Right atrium auricular region (tissue), 2 donors: ENCODE results near the gene LCE5A. TPM values are rescaled to one million over a fixed set of nuclear protein-coding genes. Genes with fewer than 3 reads are reported as not detected.

Experiments used
- DNase-seq: peaks from one replicate; pipeline ENCODE4 v3.0.0-alpha.2; 2019; ENCODE audit warnings: low spot score
- H3K27ac ChIP-seq, 2 donors: fragments of 200-600 bp; sonication (generic); 1 replicate in 1 of 2; 2 replicates in 1 of 2; pipeline ENCODE4 v1.5.1; 2016 to 2019
- H3K27me3 ChIP-seq, 2 donors: fragments of 200-600 bp; sonication (generic); one replicate each; pipeline versions ENCODE4 v1.5.1 to v1.6.0; 2017 to 2019
- H3K36me3 ChIP-seq: fragments of 200-600 bp; sonication (generic); one replicate; pipeline ENCODE4 v1.5.1; 2016
- H3K4me1 ChIP-seq, 2 donors: fragments of 200-600 bp; sonication (generic); one replicate each; pipeline versions ENCODE4 v1.5.1 to v1.6.0; 2017 to 2019
- H3K4me3 ChIP-seq, 2 donors: fragments of 200-600 bp; sonication (generic); 1 replicate in 1 of 2; 2 replicates in 1 of 2; pipeline ENCODE4 v1.5.1; 2017 to 2019; ENCODE audit warnings: mild to moderate bottlenecking in 1 of 2, moderate library complexity in 1 of 2
- H3K9me3 ChIP-seq, 2 donors: fragments of 200-600 bp; sonication (generic); one replicate each; pipeline ENCODE4 v1.5.1; 2019
- CTCF ChIP-seq, 2 donors: fragments of 200-600 bp; sonication (generic); IDR thresholded peaks; one replicate each; pipeline ENCODE4 v1.5.1; 2019; ENCODE audit warnings: antibody characterized with exemption in 2 of 2
- total RNA-seq, 2 donors: library from RNA; depleted of rRNA; stranded (reverse); fragments of >200 nt; gene quantifications; one replicate each; pipeline ENCODE4 v1.1.0, GENCODE V29; 2016

The LCE5A gene
- total RNA-seq, 2 donors from 2014 or later: not detected

DNA sequence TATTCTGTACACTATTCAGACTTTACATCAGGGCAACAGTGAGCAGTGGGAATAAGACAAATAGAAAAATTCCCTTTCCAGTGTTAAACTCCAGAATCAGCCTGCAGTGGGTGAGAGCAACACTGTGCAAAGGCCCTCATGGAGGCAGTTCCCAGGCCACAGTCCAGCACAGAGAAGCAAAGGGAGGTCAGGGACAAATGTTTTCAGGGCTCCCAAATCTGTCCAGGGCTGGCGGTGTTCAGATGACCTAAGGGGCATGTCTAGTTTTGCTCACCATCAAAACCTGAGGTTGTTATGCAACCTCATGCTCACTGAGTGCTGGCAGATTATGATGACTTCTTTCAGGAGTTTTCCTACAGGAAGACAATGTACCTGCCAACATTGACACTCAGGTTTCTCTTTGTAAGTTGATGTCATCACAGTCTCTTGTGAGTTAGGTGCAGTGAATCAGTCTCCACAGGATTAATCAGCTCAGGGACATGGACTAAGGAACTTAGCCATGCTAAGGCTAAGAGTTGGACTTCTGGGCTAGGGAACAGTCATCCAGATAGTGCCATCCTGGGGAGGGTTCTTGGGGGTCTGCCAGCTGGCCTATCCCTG is 3.6 kb upstream of the LCE5A start:
- TF ChIP-seq CTCF (IDR thresholded peaks at IDR 0.05): no peak
- H3K4me1 ChIP-seq: no peaks in the 10 kb centered on the region
- DNase-seq: no peak
- H3K4me3 ChIP-seq: no peak overlapping the region
- H3K9me3 ChIP-seq: no peaks in the 10 kb centered on the region
- H3K27ac ChIP-seq: no peak overlapping the region
- no peaks in the 10 kb centered on the region for H3K36me3 ChIP-seq
- no peaks in the 10 kb centered on the region for H3K27me3 ChIP-seq

GRCh38 chr1:152511596-152511995 is 993 bp downstream of the LCE5A start:
- TF ChIP-seq CTCF (IDR thresholded peaks at IDR 0.05): no peak
- no peak overlapping the region for H3K27ac ChIP-seq
- H3K36me3 ChIP-seq: no peaks in the 10 kb centered on the region
- no peaks in the 10 kb centered on the region for H3K9me3 ChIP-seq
- H3K27me3 ChIP-seq: peaks cover 0 to 5% of the 10 kb centered on the region in 2 donors
- H3K4me3 ChIP-seq: no peak overlapping the region
- DNase-seq: no peak
- peaks cover 0 to 12% of the 10 kb centered on the region in 2 donors for H3K4me1 ChIP-seq

DNA sequence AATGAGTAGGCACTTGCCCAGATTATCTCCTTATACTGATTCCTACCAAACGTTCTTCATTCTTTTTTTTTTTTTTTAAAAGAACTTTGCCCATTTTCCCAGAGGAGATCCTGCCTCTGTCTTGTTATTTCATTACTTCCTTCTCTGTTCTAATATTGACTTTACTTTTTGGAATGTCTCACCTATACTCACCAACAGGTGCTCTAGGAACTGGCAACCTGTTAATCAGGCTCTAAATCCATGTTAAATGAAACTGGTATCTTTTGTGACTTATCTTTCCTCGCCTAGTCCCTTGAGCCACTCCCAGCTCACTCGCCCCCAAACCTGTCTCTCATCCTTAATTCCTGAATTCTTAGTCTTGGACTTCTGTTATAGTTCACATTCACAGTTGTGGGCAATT is 2.5 kb downstream of the LCE5A start:
- Histone ChIP-seq H3K27ac (no peak overlapping the region), H3K9me3 (no peaks in the 10 kb centered on the region), H3K4me1 (peaks cover 0 to 12% of the 10 kb centered on the region in 2 donors), H3K36me3 (no peaks in the 10 kb centered on the region), H3K27me3 (peaks cover 0 to 5% of the 10 kb centered on the region in 2 donors), H3K4me3 (no peak overlapping the region)
- TF ChIP-seq CTCF (IDR thresholded peaks at IDR 0.05): no peak
- no peak for DNase-seq

DNA sequence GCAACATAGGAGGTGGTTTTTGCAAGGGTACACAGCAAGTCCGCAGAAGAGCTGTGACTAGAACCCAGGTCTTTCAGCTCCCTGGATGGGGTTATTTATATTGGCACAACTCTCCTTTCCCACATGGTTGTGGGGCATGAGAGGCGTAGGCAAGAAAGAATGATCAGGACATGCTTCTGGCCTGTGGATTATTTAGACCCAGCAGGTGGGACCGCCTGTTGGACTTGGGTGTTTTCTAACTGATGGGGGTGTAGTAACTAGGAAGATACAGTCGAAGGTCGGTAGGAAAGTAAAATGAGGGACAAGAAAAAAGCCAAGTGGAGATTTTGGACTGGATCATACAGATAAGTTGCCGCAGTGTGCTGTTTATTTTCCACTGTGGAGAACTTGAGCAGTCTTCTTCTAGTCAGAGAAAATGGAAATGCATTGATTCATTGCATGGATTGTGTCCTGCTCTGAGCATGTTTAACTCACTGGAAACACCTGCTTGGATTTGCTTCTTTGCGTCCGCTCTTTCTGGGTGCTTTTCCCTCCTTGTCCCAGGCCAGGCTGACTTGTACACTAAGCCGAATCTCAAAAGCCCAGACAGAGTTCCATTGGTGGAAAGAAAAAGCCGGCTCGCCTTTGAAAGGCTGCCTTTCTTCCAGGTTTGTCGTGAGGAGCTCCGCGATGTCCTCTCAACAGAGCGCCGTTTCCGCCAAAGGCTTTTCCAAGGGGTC is 4.3 kb downstream of the LCE5A start:
- no peak for DNase-seq

GRCh38 chr1:152515434-152515783 is 4.8 kb downstream of the LCE5A start:
- Histone ChIP-seq H3K9me3 (no peaks in the 10 kb centered on the region), H3K36me3 (no peaks in the 10 kb centered on the region), H3K4me3 (peak overlapping the region in 1 of 2 donors; percentile 34), H3K4me1 (peaks cover 0 to 12% of the 10 kb centered on the region in 2 donors), H3K27ac (no peak overlapping the region), H3K27me3 (peaks cover 0 to 5% of the 10 kb centered on the region in 2 donors)
- no peak for TF ChIP-seq CTCF (IDR thresholded peaks at IDR 0.05)
- DNase-seq: no peak

More for the DNA sequence above, 4.3 kb downstream of the LCE5A start:
- no peak for TF ChIP-seq CTCF (IDR thresholded peaks at IDR 0.05)
- Histone ChIP-seq H3K4me1 (peaks cover 0 to 12% of the 10 kb centered on the region in 2 donors), H3K4me3 (peak overlapping the region in 1 of 2 donors; percentile 34), H3K27ac (no peak overlapping the region), H3K9me3 (no peaks in the 10 kb centered on the region), H3K27me3 (peaks cover 0 to 5% of the 10 kb centered on the region in 2 donors), H3K36me3 (no peaks in the 10 kb centered on the region)
